GM12865 (cell line): ENCODE measurements around the gene PTPRK.

ENCODE experiments used
- DNase-seq: peaks from one replicate; pipeline ENCODE4 v3.0.0; 2010; ENCODE audit warnings: low read depth
- H3K4me3 ChIP-seq: 2 replicates; pipeline ENCODE4 v1.5.1; 2011; ENCODE audit warnings: mild to moderate bottlenecking, low read depth, low read length, control low read depth
- TF ChIP-seq, protein P1 (sequence below): IDR thresholded peaks from 2 replicates; pipeline ENCODE4 v1.5.1; 2011; ENCODE audit warnings: low read length, control low read depth, low read depth, inconsistent platforms; ENCODE audit not compliant: insufficient read depth; ENCODE audit errors: missing control alignments

Gene PTPRK

DNA sequence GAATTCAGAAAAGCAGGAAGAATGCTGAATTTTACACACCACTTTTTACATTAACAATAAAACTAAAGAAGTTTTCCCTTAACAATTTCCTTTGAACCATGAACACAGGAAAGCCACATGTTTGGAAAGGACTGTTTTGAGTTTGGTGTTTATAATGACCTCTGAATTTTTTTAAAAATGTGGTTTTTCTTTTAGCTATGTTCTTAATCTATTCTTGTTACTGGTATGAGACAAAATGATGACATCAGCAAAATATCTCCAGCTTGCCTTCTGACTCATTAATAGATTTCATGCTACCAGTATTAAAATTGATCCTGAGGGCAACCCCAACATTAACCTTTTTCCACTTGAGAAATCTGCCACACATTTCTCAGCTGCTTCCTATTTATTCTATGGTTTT lies 402.0 kb downstream of the PTPRK start:
- DNase-seq = no peak
- TF ChIP-seq, protein P1, sequence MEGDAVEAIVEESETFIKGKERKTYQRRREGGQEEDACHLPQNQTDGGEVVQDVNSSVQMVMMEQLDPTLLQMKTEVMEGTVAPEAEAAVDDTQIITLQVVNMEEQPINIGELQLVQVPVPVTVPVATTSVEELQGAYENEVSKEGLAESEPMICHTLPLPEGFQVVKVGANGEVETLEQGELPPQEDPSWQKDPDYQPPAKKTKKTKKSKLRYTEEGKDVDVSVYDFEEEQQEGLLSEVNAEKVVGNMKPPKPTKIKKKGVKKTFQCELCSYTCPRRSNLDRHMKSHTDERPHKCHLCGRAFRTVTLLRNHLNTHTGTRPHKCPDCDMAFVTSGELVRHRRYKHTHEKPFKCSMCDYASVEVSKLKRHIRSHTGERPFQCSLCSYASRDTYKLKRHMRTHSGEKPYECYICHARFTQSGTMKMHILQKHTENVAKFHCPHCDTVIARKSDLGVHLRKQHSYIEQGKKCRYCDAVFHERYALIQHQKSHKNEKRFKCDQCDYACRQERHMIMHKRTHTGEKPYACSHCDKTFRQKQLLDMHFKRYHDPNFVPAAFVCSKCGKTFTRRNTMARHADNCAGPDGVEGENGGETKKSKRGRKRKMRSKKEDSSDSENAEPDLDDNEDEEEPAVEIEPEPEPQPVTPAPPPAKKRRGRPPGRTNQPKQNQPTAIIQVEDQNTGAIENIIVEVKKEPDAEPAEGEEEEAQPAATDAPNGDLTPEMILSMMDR = no peak
- H3K4me3 ChIP-seq = no peak overlapping the region

DNA sequence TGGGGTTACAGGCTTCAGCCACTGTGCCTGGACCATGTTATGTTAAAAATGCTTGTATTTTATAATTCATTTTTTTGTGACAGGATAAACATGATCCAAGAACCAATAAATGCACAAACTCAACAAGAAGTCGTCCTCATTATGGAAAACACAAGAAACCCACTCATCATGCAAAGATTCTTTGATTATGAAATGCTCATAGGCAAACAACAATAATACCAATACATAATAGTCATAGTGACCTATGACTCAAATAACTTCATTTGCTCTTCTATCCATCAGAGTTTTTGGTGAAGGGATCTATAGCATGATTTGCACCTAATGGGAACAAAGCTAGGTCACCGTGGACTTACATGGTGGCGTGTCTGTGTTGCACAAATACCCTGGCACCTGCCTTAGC lies 402.5 kb downstream of the PTPRK start:
- H3K4me3 ChIP-seq = no peak overlapping the region
- DNase-seq = no peak
- TF ChIP-seq, protein P1 = no peak

DNA sequence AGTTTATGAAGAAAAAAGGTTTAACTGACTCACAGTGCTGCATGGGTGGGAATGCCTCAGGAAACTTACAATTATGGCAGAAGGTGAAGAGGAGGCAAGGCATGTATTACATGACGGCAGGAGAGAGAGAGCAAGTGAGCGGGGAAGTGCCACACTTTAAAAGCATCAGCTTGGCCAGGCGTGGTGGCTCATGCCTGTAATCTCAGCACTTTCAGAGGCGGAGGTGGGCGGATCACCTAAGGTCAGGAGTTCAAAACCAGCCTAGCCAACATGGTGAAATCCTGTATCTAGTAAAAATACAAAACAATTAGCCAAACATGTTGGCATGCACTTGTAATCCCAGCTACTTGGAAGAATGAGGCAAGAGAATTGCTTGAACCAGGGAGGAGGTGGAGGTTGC lies 406.2 kb downstream of the PTPRK start:
- H3K4me3 ChIP-seq = no peak overlapping the region
- DNase-seq = no peak
- TF ChIP-seq, protein P1 = no peak

DNA sequence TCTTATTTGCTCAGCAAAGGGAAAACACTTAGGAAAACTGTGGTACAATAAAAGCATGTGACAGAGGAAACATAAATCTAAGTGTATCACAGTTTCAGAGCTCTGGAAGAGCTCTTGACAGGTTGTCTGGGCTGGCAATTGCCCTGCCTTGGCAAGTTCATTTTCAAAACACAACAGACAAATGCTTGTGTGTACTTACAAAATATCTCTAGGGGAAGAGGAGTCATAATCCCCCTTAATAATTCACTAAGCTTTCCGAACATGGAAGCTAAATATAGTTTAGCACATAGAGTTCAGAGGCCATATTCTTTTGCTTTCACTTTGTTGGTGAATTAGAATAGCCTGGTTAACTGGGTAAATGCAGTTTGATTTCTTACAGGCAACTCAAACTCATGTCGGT lies 407.9 kb downstream of the PTPRK start:
- TF ChIP-seq, protein P1 = no peak
- no peak for DNase-seq
- H3K4me3 ChIP-seq = peak overlapping the region; percentile 13; the same call in 1 of the 2 replicates

DNA sequence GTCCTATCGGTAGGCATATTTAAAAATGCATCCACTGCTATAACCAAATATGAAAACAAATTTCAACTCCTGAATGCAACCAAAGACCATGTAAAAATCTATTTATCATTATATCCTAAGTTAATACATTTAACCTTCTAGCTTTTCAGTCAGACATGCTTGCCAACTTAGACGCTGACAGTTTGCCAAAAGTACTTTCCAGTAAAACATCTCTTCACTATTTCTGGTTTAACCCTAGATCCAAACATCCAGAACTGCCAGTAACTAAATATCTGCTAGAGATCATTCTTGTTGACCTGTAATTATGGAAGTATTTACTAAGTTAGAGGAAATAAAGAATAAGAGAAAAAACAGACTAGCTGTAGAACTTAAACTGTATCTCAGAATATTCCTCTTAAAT lies 409.3 kb downstream of the PTPRK start:
- DNase-seq = no peak
- no peak overlapping the region for H3K4me3 ChIP-seq
- TF ChIP-seq, protein P1 = no peak

DNA sequence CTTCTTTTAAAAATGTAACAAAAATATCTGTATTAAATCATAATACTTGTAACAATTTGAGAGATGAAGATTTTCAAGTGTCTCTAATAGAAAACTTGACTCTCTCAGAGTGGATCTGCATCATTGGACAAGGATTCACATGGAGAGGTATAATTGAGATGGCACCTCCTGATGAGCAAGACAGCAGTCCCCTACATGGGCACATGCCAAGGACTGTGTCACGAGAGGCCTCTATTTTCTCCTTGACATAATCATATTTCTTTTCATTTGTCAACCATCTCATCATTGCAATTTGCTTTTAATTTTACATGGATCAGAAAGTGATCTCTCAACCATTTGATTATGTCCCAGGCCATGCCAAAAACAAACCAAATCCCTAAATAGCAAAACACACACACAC lies 412.7 kb downstream of the PTPRK start:
- no peak overlapping the region for H3K4me3 ChIP-seq
- no peak for DNase-seq
- TF ChIP-seq, protein P1 = no peak

DNA sequence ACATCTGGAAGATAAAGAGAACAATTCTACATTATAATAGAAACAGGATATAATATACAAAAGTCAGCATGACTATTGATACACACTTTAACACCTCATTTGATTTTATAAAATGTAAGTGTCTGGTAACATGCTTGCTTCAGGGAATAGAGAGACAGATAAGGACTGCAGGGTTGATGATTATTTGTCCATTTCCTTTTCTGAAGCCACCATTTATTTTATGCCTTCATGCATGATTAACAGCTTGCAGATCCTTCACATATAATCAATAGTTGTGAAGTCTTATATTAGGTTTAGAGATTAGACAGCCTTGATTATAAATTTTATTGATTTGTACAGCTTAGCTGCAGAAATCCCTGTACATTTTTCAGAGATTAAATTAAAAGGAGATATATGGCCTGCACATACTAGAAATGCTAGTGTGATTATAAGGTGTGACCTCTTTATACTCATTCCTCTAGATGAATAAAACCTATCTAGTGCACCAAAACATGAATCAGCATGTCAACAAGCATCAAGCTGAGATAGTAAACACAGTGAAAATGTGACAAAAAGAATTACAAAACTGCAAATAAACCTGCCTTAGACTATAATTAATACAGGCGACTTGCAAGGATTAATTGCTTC lies 420.7 kb downstream of the PTPRK start:
- DNase-seq = no peak
- TF ChIP-seq, protein P1 = no peak
- H3K4me3 ChIP-seq = no peak overlapping the region
